ACC112 (cell line): ENCODE results near the gene ENDOG.
A peak's percentile ranks its signal among the peaks of the same experiment; 100 is the strongest.

Experiments
- H2AFZ ChIP-seq: fragments of 200-600 bp; sonication (generic); one replicate; pipeline ENCODE4 v1.6.0; 2017; ENCODE audit warnings: antibody characterized with exemption, low read length; ENCODE audit not compliant: unreplicated experiment
- H3K27ac ChIP-seq: fragments of 200-600 bp; sonication (generic); 2 replicates; pipeline ENCODE4 v1.5.1; 2014; ENCODE audit warnings: low read depth, mild to moderate bottlenecking, antibody characterized with exemption, low read length, moderate library complexity
- H3K27me3 ChIP-seq: fragments of 200-600 bp; sonication (generic); 2 replicates; pipeline ENCODE4 v1.6.1; 2014; ENCODE audit warnings: mild to moderate bottlenecking, antibody characterized with exemption, low read length, moderate library complexity, mixed read lengths; ENCODE audit not compliant: insufficient read depth
- H3K36me3 ChIP-seq: fragments of 200-600 bp; sonication (generic); 2 replicates; pipeline ENCODE4 v1.6.1; 2016; ENCODE audit warnings: mild to moderate bottlenecking, antibody characterized with exemption, low read length, moderate library complexity, mixed read lengths; ENCODE audit not compliant: insufficient read depth
- H3K4me1 ChIP-seq: fragments of 200-600 bp; sonication (generic); one replicate; pipeline ENCODE4 v1.6.1; 2016; ENCODE audit warnings: low read length, mixed read lengths; ENCODE audit not compliant: insufficient read depth, unreplicated experiment, control insufficient read depth
- H3K4me3 ChIP-seq: fragments of 200-600 bp; sonication (generic); 2 replicates; pipeline ENCODE4 v1.5.1; 2014; ENCODE audit warnings: mild to moderate bottlenecking, low read depth, low read length
- H3K79me2 ChIP-seq: fragments of 200-600 bp; sonication (generic); one replicate; pipeline ENCODE4 v1.6.0; 2016; ENCODE audit warnings: low read length; ENCODE audit not compliant: control insufficient read depth, unreplicated experiment, insufficient read depth

Gene ENDOG

GRCh38 chr9:128820665-128821583 is 2.6 kb downstream of the ENDOG start:
- H3K79me2 ChIP-seq: peaks cover 3% of the 10 kb centered on the region
- no peaks in the 10 kb centered on the region for H3K27me3 ChIP-seq
- H3K27ac ChIP-seq: no peak overlapping the region
- H2AFZ ChIP-seq: no peak overlapping the region
- H3K4me1 ChIP-seq: peaks cover 5% of the 10 kb centered on the region
- H3K36me3 ChIP-seq: peaks cover 4% of the 10 kb centered on the region; the same call in 1 of the 2 replicates
- H3K4me3 ChIP-seq: no peak overlapping the region

- H3K27me3 ChIP-seq: no peaks in the 10 kb centered on the region
- H3K79me2 ChIP-seq: peaks cover 3% of the 10 kb centered on the region
- H3K27ac ChIP-seq: no peak overlapping the region
- no peak overlapping the region for H3K4me3 ChIP-seq
- peaks cover 5% of the 10 kb centered on the region for H3K4me1 ChIP-seq
- H3K36me3 ChIP-seq: peaks cover 4% of the 10 kb centered on the region; the same call in 1 of the 2 replicates
- no peak overlapping the region for H2AFZ ChIP-seq
Observed at GRCh38 chr9:128821584-128822406, 3.5 kb downstream of the ENDOG start.

- no peak overlapping the region for H3K4me3 ChIP-seq
- peaks cover 5% of the 10 kb centered on the region for H3K4me1 ChIP-seq
- no peaks in the 10 kb centered on the region for H3K27me3 ChIP-seq
- peaks cover 3% of the 10 kb centered on the region for H3K79me2 ChIP-seq
- H3K27ac ChIP-seq: no peak overlapping the region
- peaks cover 9% of the 10 kb centered on the region; the same call in 1 of the 2 replicates for H3K36me3 ChIP-seq
- H2AFZ ChIP-seq: no peak overlapping the region
Observed at GRCh38 chr9:128822407-128823042, 4.2 kb downstream of the ENDOG start.

GRCh38 chr9:128823362-128823902 is 5.1 kb downstream of the ENDOG start:
- Histone ChIP-seq H3K4me1 (peaks cover 6% of the 10 kb centered on the region), H2AFZ (no peak overlapping the region), H3K4me3 (no peak overlapping the region), H3K27ac (no peak overlapping the region), H3K27me3 (no peaks in the 10 kb centered on the region), H3K79me2 (peaks cover 5% of the 10 kb centered on the region), H3K36me3 (peaks cover 9% of the 10 kb centered on the region; the same call in 1 of the 2 replicates)

GRCh38 chr9:128823903-128824406 is 5.7 kb downstream of the ENDOG start:
- Histone ChIP-seq H3K27me3 (no peaks in the 10 kb centered on the region), H3K4me1 (peaks cover 10% of the 10 kb centered on the region), H3K36me3 (peaks cover 9% of the 10 kb centered on the region; the same call in 1 of the 2 replicates), H3K79me2 (peaks cover 10% of the 10 kb centered on the region), H3K27ac (no peak overlapping the region), H3K4me3 (no peak overlapping the region), H2AFZ (no peak overlapping the region)

GRCh38 chr9:128824911-128825310 is 6.6 kb downstream of the ENDOG start:
- Histone ChIP-seq H3K79me2 (peaks cover 13% of the 10 kb centered on the region), H2AFZ (no peak overlapping the region), H3K4me3 (no peak overlapping the region), H3K36me3 (peaks cover 9% of the 10 kb centered on the region; the same call in 1 of the 2 replicates), H3K27ac (no peak overlapping the region), H3K27me3 (no peaks in the 10 kb centered on the region), H3K4me1 (peaks cover 7% of the 10 kb centered on the region)

- no peak overlapping the region for H3K27ac ChIP-seq
- H3K4me3 ChIP-seq: no peak overlapping the region
- peaks cover 9% of the 10 kb centered on the region; the same call in 1 of the 2 replicates for H3K36me3 ChIP-seq
- H2AFZ ChIP-seq: no peak overlapping the region
- peaks cover 5% of the 10 kb centered on the region for H3K4me1 ChIP-seq
- H3K79me2 ChIP-seq: peaks cover 11% of the 10 kb centered on the region
- no peaks in the 10 kb centered on the region for H3K27me3 ChIP-seq
Observed at GRCh38 chr9:128825923-128826700, 7.8 kb downstream of the ENDOG start.

- H3K79me2 ChIP-seq: peaks cover 11% of the 10 kb centered on the region
- H2AFZ ChIP-seq: no peak overlapping the region
- H3K27me3 ChIP-seq: no peaks in the 10 kb centered on the region
- H3K27ac ChIP-seq: no peak overlapping the region
- H3K4me1 ChIP-seq: peaks cover 5% of the 10 kb centered on the region
- peak overlapping the region; percentile 85 for H3K4me3 ChIP-seq
- peaks cover 9% of the 10 kb centered on the region; the same call in 1 of the 2 replicates for H3K36me3 ChIP-seq
Observed at GRCh38 chr9:128828267-128828666, 10.0 kb downstream of the ENDOG start.

GRCh38 chr9:128828719-128829452 is 10.6 kb downstream of the ENDOG start:
- H3K4me3 ChIP-seq: peak overlapping the region; percentile 85
- H3K79me2 ChIP-seq: peaks cover 11% of the 10 kb centered on the region
- H3K4me1 ChIP-seq: peaks cover 5% of the 10 kb centered on the region
- no peak overlapping the region for H3K27ac ChIP-seq
- H3K36me3 ChIP-seq: peaks cover 9% of the 10 kb centered on the region; the same call in 1 of the 2 replicates
- peak overlapping the region; percentile 34 for H2AFZ ChIP-seq
- H3K27me3 ChIP-seq: no peaks in the 10 kb centered on the region
